ENCODE results near the gene HACD2. TPM values are rescaled to one million over a fixed set of nuclear protein-coding genes. Genes with fewer than 3 reads are reported as not detected.

Gene HACD2
- total RNA-seq, 1 experiment from 2014 or later: 27.4 TPM

DNA sequence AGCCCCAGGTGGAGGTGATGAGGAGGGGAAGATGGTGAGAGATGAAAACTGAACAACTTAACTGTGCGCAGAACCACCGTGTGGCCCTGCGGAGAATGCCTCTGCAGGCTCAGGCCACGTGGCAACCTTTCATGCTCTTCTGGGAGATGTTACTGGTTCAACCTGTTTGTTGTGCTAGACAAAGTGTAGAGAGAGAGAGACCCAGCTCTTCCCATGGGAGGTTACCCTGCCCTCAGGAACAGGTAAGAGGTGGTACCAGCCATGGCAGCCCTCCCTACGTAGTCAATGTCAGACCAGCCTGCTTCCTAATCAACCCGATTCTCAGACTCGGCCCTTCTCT lies 37.0 kb upstream of the HACD2 start:
- no peaks in the 10 kb centered on the region for H3K27me3 Mint-ChIP-seq (ENCODE audit: low read depth)
- H3K27ac ChIP-seq (ENCODE audit: insufficient read length, low read depth, low read length): no peak overlapping the region
- no peaks in the 10 kb centered on the region for H3K9me3 ChIP-seq (ENCODE audit: control insufficient read depth, low read depth, low read length)
- peaks cover 12 to 13% of the 10 kb centered on the region in 2 experiments for H3K4me1 Mint-ChIP-seq
- H3K4me2 ChIP-seq (ENCODE audit: insufficient read depth, insufficient read length, low read length): no peak overlapping the region
- H3K4me1 ChIP-seq (ENCODE audit: insufficient read depth, low read length): peaks cover 7% of the 10 kb centered on the region
- H2BK5ac ChIP-seq (ENCODE audit: insufficient read length, low read length): no peak overlapping the region
- no peaks in the 10 kb centered on the region for H3K9me3 Mint-ChIP-seq
- no peak for DNase-seq
- no peak for TF ChIP-seq CTCF (conservative IDR thresholded peaks at IDR 0.05)
- no peak overlapping the region for H2BK20ac ChIP-seq (ENCODE audit: low read depth, low read length, poor library complexity, severe bottlenecking)
- no peak overlapping the region for H2BK120ac ChIP-seq (ENCODE audit: low read depth, low read length, poor library complexity, severe bottlenecking)
- H3K27me3 ChIP-seq (ENCODE audit: insufficient read depth, low read length): no peaks in the 10 kb centered on the region
- H4K20me1 ChIP-seq (ENCODE audit: control insufficient read depth, insufficient read depth, insufficient read length): no peaks in the 10 kb centered on the region
- no peaks in the 10 kb centered on the region for H3K79me1 ChIP-seq (ENCODE audit: insufficient read depth, low read depth, low read length, poor library complexity, severe bottlenecking)
- no peaks in the 10 kb centered on the region for H3K79me2 ChIP-seq (ENCODE audit: insufficient read depth, low read length)
- no peak overlapping the region; a peak in 1 of 7 replicates for H3K27ac Mint-ChIP-seq
- H3K18ac ChIP-seq (ENCODE audit: insufficient read length, low read depth, low read length): no peak overlapping the region
- H2BK12ac ChIP-seq (ENCODE audit: insufficient read length, low read depth, low read length): no peak overlapping the region
- no peak overlapping the region for H3K4ac ChIP-seq (ENCODE audit: low read depth, low read length)
- no peak overlapping the region for H4K5ac ChIP-seq (ENCODE audit: insufficient read length, low read depth, low read length)
- no peak overlapping the region for H3K14ac ChIP-seq (ENCODE audit: insufficient read depth, low read length)
- H2AFZ ChIP-seq (ENCODE audit: low read length): no peak overlapping the region
- H2BK15ac ChIP-seq (ENCODE audit: low read depth, low read length): no peak overlapping the region
- H3K23me2 ChIP-seq (ENCODE audit: insufficient read length, low read depth, low read length, poor library complexity, severe bottlenecking): no peaks in the 10 kb centered on the region
- no peaks in the 10 kb centered on the region; a peak in 1 of 7 replicates for H3K36me3 Mint-ChIP-seq (ENCODE audit: insufficient read depth in 1 of 3, low read depth in 3 of 3)
- no peak overlapping the region for H3K9ac ChIP-seq (ENCODE audit: extremely low read depth, insufficient read length, low read length)
- no CpG with 5 or more reads among the region's 7 CpGs for WGBS (ENCODE audit: extremely low coverage, insufficient read length, low lambda C conversion rate)
- H3K23ac ChIP-seq (ENCODE audit: insufficient read length, low read depth, low read length): no peak overlapping the region
- H3K56ac ChIP-seq (ENCODE audit: insufficient read length, low read depth, low read length): no peak overlapping the region
- no peak overlapping the region for H4K91ac ChIP-seq (ENCODE audit: insufficient read length, low read depth, low read length)
- H4K8ac ChIP-seq (replicated peaks; ENCODE audit: insufficient read length, low read depth, low read length): no peak overlapping the region
- H3K4me3 Mint-ChIP-seq: no peak overlapping the region
- no peak overlapping the region for H3T11ph ChIP-seq (ENCODE audit: low read length)
- no peak overlapping the region for H2AK5ac ChIP-seq (ENCODE audit: insufficient read length, low read length)

Data from H9 (cell line).